IMR-90 (cell line): ENCODE results near the gene GSE1. TPM values are rescaled to one million over a fixed set of nuclear protein-coding genes. Genes with fewer than 3 reads are reported as not detected.

Experiments used
- ATAC-seq: fragments of 200-7000 bp; cut with Tn5 transposase; 2 replicates; pipeline ENCODE4 v1.9.1; 2020; ENCODE audit warnings: low read depth, mild to moderate bottlenecking, moderate library complexity
- BruUV-seq: library from RNA; stranded (reverse); fragments of 400-500 nt; replicated peaks from 2 replicates; lab custom pipeline; 2021; lab: Mats Ljungman, UMichigan
- CTCF ChIA-PET: fragments of 300-600 bp; formaldehyde crosslinking; extraction: SDS; loops from one replicate; lab custom pipeline; 2021; ENCODE audit warnings: antibody characterized with exemption; lab: Yijun Ruan, JAX
- POLR2A ChIA-PET: fragments of 300-600 bp; sonication (Branson Sonifier 250); formaldehyde crosslinking; loops from one replicate; lab custom pipeline; 2022; ENCODE audit warnings: antibody characterized with exemption; ENCODE audit not compliant: unreplicated experiment; lab: Charles Lee
- DNase-seq: peaks from one replicate; pipeline ENCODE4 v3.0.0; 2013
- H2AFZ ChIP-seq: replicated peaks from 2 replicates; pipeline ENCODE3; 2013; ENCODE audit warnings: low read length, mild to moderate bottlenecking; ENCODE audit not compliant: poor library complexity
- H2AK5ac ChIP-seq: 2 replicates; pipeline ENCODE4 v1.6.1; 2013; ENCODE audit warnings: low read depth, low read length, inconsistent platforms
- H2AK9ac ChIP-seq: replicated peaks from 2 replicates; pipeline ENCODE3; 2013; ENCODE audit warnings: mild to moderate bottlenecking, low read depth, low read length, moderate library complexity; ENCODE audit not compliant: poor library complexity
- H2BK120ac ChIP-seq: 2 replicates; pipeline ENCODE4 v1.6.1; 2013; ENCODE audit warnings: low read depth, low read length, inconsistent platforms
- H2BK15ac ChIP-seq: 3 replicates; pipeline ENCODE4 v1.6.1; 2013; ENCODE audit warnings: low read depth, low read length, inconsistent platforms
- H2BK20ac ChIP-seq: 2 replicates; pipeline ENCODE4 v1.6.1; 2013; ENCODE audit warnings: low read depth, mild to moderate bottlenecking, inconsistent platforms, low read length, moderate library complexity
- H2BK5ac ChIP-seq: 2 replicates; pipeline ENCODE4 v1.6.1; 2013; ENCODE audit warnings: mild to moderate bottlenecking, low read depth, low read length, inconsistent platforms; ENCODE audit not compliant: poor library complexity, severe bottlenecking
- H3K14ac ChIP-seq: replicated peaks from 2 replicates; pipeline ENCODE4 v1.6.1; 2013; ENCODE audit warnings: low read depth, low read length, inconsistent platforms
- H3K18ac ChIP-seq: 2 replicates; pipeline ENCODE4 v1.6.1; 2013; ENCODE audit warnings: low read depth, low read length, control low read depth
- H3K23ac ChIP-seq: 2 replicates; pipeline ENCODE4 v1.6.1; 2013; ENCODE audit warnings: low read depth, low read length, inconsistent platforms
- H3K27ac ChIP-seq: 2 replicates; pipeline ENCODE4 v1.5.1; 2013; ENCODE audit warnings: mild to moderate bottlenecking, control low read depth, low read length; ENCODE audit not compliant: insufficient read depth
- H3K27me3 ChIP-seq: 2 replicates; pipeline ENCODE4 v1.6.1; 2013; ENCODE audit warnings: low read length; ENCODE audit not compliant: control insufficient read depth, insufficient read depth
- H3K36me3 ChIP-seq: 2 replicates; pipeline ENCODE4 v1.6.1; 2013; ENCODE audit warnings: low read length, mixed read lengths; ENCODE audit not compliant: control insufficient read depth, insufficient read depth
- H3K4ac ChIP-seq: 2 replicates; pipeline ENCODE4 v1.6.1; 2013; ENCODE audit warnings: low read depth, low read length, inconsistent platforms
- H3K4me1 ChIP-seq: 2 replicates; pipeline ENCODE4 v1.6.1; 2013; ENCODE audit warnings: low read length, mixed read lengths; ENCODE audit not compliant: control insufficient read depth, insufficient read depth
- H3K4me2 ChIP-seq: 2 replicates; pipeline ENCODE4 v1.6.1; 2013; ENCODE audit warnings: low read depth, mild to moderate bottlenecking, control low read depth, low read length, moderate library complexity
- H3K4me3 ChIP-seq: 2 replicates; pipeline ENCODE4 v1.5.1; 2013; ENCODE audit warnings: low read depth, mild to moderate bottlenecking, control low read depth, low read length, moderate library complexity; ENCODE audit not compliant: insufficient read depth
- H3K56ac ChIP-seq: 2 replicates; pipeline ENCODE4 v1.6.1; 2013; ENCODE audit warnings: low read length, inconsistent platforms; ENCODE audit not compliant: insufficient read depth; ENCODE audit errors: extremely low read depth
- H3K79me1 ChIP-seq, 2 experiments: 2 replicates each; pipeline ENCODE4 v1.6.1; 2013; ENCODE audit warnings: low read length in 2 of 2, inconsistent platforms in 1 of 2, low read depth in 1 of 2
- H3K9ac ChIP-seq: 2 replicates; pipeline ENCODE4 v1.6.1; 2013; ENCODE audit warnings: low read depth, low read length, control low read depth
- H3K9me1 ChIP-seq: 2 replicates; pipeline ENCODE4 v1.6.1; 2013; ENCODE audit warnings: low read length, inconsistent platforms; ENCODE audit not compliant: insufficient read depth
- H3K9me3 ChIP-seq: 2 replicates; pipeline ENCODE4 v1.6.1; 2013; ENCODE audit warnings: low read length; ENCODE audit not compliant: control insufficient read depth, insufficient read depth
- H4K20me1 ChIP-seq: 2 replicates; pipeline ENCODE4 v1.6.1; 2013; ENCODE audit warnings: low read length, inconsistent platforms; ENCODE audit not compliant: insufficient read depth
- H4K5ac ChIP-seq: 2 replicates; pipeline ENCODE4 v1.6.1; 2013; ENCODE audit warnings: mild to moderate bottlenecking, low read depth, low read length, control low read depth
- H4K8ac ChIP-seq, 2 experiments: 2 replicates each; pipeline ENCODE4 v1.6.1; 2013; ENCODE audit warnings: low read depth in 2 of 2, low read length in 2 of 2, control low read depth in 1 of 2, inconsistent platforms in 1 of 2
- H4K91ac ChIP-seq: 2 replicates; pipeline ENCODE4 v1.6.1; 2013; ENCODE audit warnings: low read depth, low read length, inconsistent platforms; ENCODE audit not compliant: insufficient read depth
- BHLHE40 ChIP-seq: fragments of 150-350 bp; IDR thresholded peaks from 2 replicates; pipeline ENCODE4 v1.6.1; 2016; ENCODE audit warnings: mild to moderate bottlenecking, low read depth, low read length
- CEBPB ChIP-seq: IDR thresholded peaks from 2 replicates; pipeline ENCODE4 v1.6.1; 2012; ENCODE audit warnings: low read depth, low read length, improper control_type of control experiment
- CTCF ChIP-seq: conservative IDR thresholded peaks from 2 replicates; pipeline ENCODE4 v1.5.1; 2012; ENCODE audit warnings: mild to moderate bottlenecking, low read depth, low read length, improper control_type of control experiment
- ELK1 ChIP-seq: fragments of 150-350 bp; IDR thresholded peaks from 2 replicates; pipeline ENCODE4 v1.6.1; 2016; ENCODE audit warnings: low read depth, mild to moderate bottlenecking, low read length, moderate library complexity, borderline replicate concordance
- FOS ChIP-seq: fragments of 150-350 bp; IDR thresholded peaks from 2 replicates; pipeline ENCODE4 v1.6.1; 2016; ENCODE audit warnings: low read depth, low read length
- MAFK ChIP-seq: IDR thresholded peaks from 2 replicates; pipeline ENCODE4 v1.6.1; 2012; ENCODE audit warnings: low read depth, low read length, improper control_type of control experiment
- MAZ ChIP-seq: IDR thresholded peaks from 2 replicates; pipeline ENCODE4 v1.6.1; 2012; ENCODE audit warnings: low read depth, mild to moderate bottlenecking, low read length, improper control_type of control experiment, moderate library complexity, borderline replicate concordance
- MXI1 ChIP-seq: IDR thresholded peaks from 2 replicates; pipeline ENCODE4 v1.6.1; 2012; ENCODE audit warnings: low read depth, mild to moderate bottlenecking, low read length, moderate library complexity, borderline replicate concordance
- RAD21 ChIP-seq: IDR thresholded peaks from 2 replicates; pipeline ENCODE4 v1.6.1; 2012; ENCODE audit warnings: low read length, improper control_type of control experiment
- RCOR1 ChIP-seq: IDR thresholded peaks from 2 replicates; pipeline ENCODE4 v1.6.1; 2012; ENCODE audit warnings: mild to moderate bottlenecking, low read length, improper control_type of control experiment; ENCODE audit not compliant: insufficient replicate concordance
- RFX5 ChIP-seq: IDR thresholded peaks from 2 replicates; pipeline ENCODE4 v1.8.0; 2012; ENCODE audit warnings: low read depth, mild to moderate bottlenecking, low read length, moderate library complexity
- SMC3 ChIP-seq: fragments of 150-350 bp; IDR thresholded peaks from 2 replicates; pipeline ENCODE4 v1.6.1; 2016; ENCODE audit warnings: low read depth, mild to moderate bottlenecking, antibody characterized with exemption, low read length, moderate library complexity
- USF2 ChIP-seq: fragments of 150-350 bp; IDR thresholded peaks from 2 replicates; pipeline ENCODE4 v1.6.1; 2017; ENCODE audit warnings: mild to moderate bottlenecking, antibody characterized with exemption, low read length, low read depth
- WGBS, 2 experiments: methylation state at CpG; one replicate each; pipeline versions ENCODE4 v1.1.5 to v1.1.7; 2013; ENCODE audit warnings: missing lambda C conversion rate in 2 of 2; ENCODE audit not compliant: insufficient read length in 1 of 2; ENCODE audit errors: extremely low coverage in 2 of 2; 5-methylcytosine and 5-hydroxymethylcytosine counted together
- dilution Hi-C: fragments of 300-500 bp; cut with HindIII; formaldehyde crosslinking; loops from one replicate; pipeline ENCODE4 v1.14.3; 2018; ENCODE audit warnings: low sequenced_read_pairs; ENCODE audit not compliant: unreplicated experiment
- in situ Hi-C: fragments of 300-500 bp; cut with MboI; formaldehyde crosslinking; loops from 3 replicates; pipeline ENCODE4 v1.14.3; 2019; ENCODE audit warnings: low sequenced_read_pairs, inconsistent platforms, mixed read lengths
- intact Hi-C: fragments of 100-400 bp; cut with micrococcal nuclease; formaldehyde crosslinking; loops from 2 replicates; pipeline ENCODE4 v1.10.0; 2022
- polyA plus RNA-seq, 3 experiments: library from polyadenylated mRNA; depleted of rRNA; stranded (reverse); fragments of >200 nt; gene quantifications; 2 replicates each; pipeline ENCODE4 v1.2.3, GENCODE V29; 2012; ENCODE audit warnings: low replicate concordance in 1 of 3
- total RNA-seq: library from RNA; depleted of rRNA; stranded (reverse); fragments of >200 nt; gene quantifications from 2 replicates; pipeline ENCODE4 v1.2.3, GENCODE V29; 2012

GSE1 gene
- total and polyA plus RNA-seq, 2 of the 4 experiments (the other 2 are of a cell fraction), result 14.9 to 25.5 TPM

DNA sequence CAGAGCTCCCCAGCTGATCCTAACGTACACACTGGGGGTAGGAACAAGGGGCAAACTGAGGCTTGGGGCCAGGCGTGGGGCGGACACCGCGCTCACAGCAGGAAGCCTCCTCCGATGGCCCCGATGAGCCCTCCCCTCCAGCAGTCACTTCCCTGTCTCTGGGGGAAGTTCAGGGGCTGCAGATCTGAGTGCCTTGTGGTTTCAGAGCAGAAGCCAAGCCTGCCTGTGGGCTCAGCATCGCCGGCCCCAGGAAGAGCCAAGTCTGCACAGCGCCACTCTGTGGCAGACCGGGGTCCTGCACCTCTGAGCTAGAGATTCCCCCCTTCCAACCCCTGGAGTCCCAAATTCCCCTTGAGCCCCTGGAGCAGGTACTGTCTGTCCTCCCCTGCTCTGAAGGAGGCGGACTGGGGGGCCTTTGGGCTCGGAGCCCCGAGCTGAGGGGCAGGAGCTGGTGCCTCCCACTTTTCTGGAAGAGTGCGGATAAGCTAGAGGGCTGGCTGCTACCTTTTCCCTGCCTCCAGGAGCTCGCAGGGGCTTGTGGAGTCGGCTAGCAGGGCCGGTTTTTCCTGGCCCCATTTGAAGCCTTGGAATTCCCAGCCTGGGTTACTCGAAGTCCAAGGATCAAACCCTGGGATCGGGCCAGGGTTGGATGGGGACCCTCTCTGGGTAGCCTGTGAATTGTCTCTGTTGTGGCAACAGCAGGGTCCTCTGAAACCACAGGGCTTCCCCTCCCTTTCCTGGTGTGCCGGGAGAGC lies 2.9 kb downstream of the GSE1 start:
- BruUV-seq, result no TSS peak
- H2BK120ac ChIP-seq, result no peak overlapping the region
- ChIA-PET POLR2A (interaction anchor here (0.6 kb wide), 2 partner anchors 10 to 359 kb away, joined by 3 read pairs; no protein-coding TSS in a partner anchor), CTCF (interaction anchor here (0.5 to 1.8 kb wide), 11 partner anchors 10 to 371 kb away, joined by 3 to 8 read pairs (median 4); no protein-coding TSS in a partner anchor)
- intact Hi-C loops (loop anchor here (2.0 kb wide), 1 partner anchor 247 kb away; no protein-coding TSS in a partner anchor), dilution Hi-C loops (no loop called here), in situ Hi-C loops (loop anchor here (5.0 to 10.0 kb wide), 2 partner anchors 344 to 501 kb away; partner anchors contain the start of gene CIBAR2)
- no peak overlapping the region for H2BK15ac ChIP-seq
- H2BK5ac ChIP-seq, result no peak overlapping the region
- WGBS, 2 experiments, result 49% methylated on average over 15 of the region's 21 CpGs; no CpG with 5 or more reads in 1 of the 2 experiments
- peaks cover 12% of the 10 kb centered on the region for H3K4me1 ChIP-seq
- H2AK9ac ChIP-seq, result peak overlapping the region; percentile 49
- peaks cover 78% of the 10 kb centered on the region for H4K20me1 ChIP-seq
- H3K36me3 ChIP-seq, result no peaks in the 10 kb centered on the region
- H3K23ac ChIP-seq, result no peak overlapping the region
- peak overlapping the region; percentile 67 for H2AFZ ChIP-seq
- H4K5ac ChIP-seq, result no peak overlapping the region
- H3K79me1 ChIP-seq, result peaks cover 22 to 53% of the 10 kb centered on the region in 2 experiments
- no peak overlapping the region for H4K91ac ChIP-seq
- no peak overlapping the region for H3K9ac ChIP-seq
- H3K27ac ChIP-seq, result no peak overlapping the region
- no peak overlapping the region for H2BK20ac ChIP-seq
- ATAC-seq, result peak; percentile 35
- H4K8ac ChIP-seq, result no peak overlapping the region
- H3K4me2 ChIP-seq, result peak overlapping the region; percentile 10; the same call in 1 of the 2 replicates
- H3K4ac ChIP-seq, result peak overlapping the region; percentile 25
- no peak overlapping the region for H3K14ac ChIP-seq
- no peak overlapping the region for H3K56ac ChIP-seq
- 0 out of 2 replicates have a peak overlapping the region, but pooled peaks have one; percentile 23 for H2AK5ac ChIP-seq
- no peak overlapping the region for H3K18ac ChIP-seq
- DNase-seq, result peak; percentile 81
- no peaks in the 10 kb centered on the region for H3K27me3 ChIP-seq
- no peaks in the 10 kb centered on the region for H3K9me3 ChIP-seq
- H3K4me3 ChIP-seq, result no peak overlapping the region
- no peaks in the 10 kb centered on the region; the same call in 1 of the 2 replicates for H3K9me1 ChIP-seq
- TF ChIP-seq RAD21 (peak; percentile 83), MAZ (peak; percentile 80), FOS (no peak), CTCF (peak; percentile 91), CEBPB (no peak), MXI1 (no peak), RFX5 (no peak), SMC3 (peak; percentile 84), MAFK (no peak), BHLHE40 (no peak), RCOR1 (no peak), USF2 (no peak), ELK1 (no peak)
